ENCODE measurements around the gene URB1.

- TF ChIP-seq POLR2A (IDR thresholded peaks at IDR 0.05; ENCODE audit: low read length): no peak
- no peak for TF ChIP-seq GATA1 (IDR thresholded peaks at IDR 0.05; ENCODE audit: low read depth, low read length)
These were observed 77.1 kb downstream of the URB1 start for GRCh38 chr21:32315511-32316281.

Measured in erythroblast (primary cell).